HCT116 (cell line): Measurements from ENCODE around the gene COL20A1. TPM values are rescaled to one million over a fixed set of nuclear protein-coding genes. Genes with fewer than 3 reads are reported as not detected.
"Not testable (repeated sequence)": the region's sequence is repeated elsewhere in the genome, so short reads cannot be mapped to it uniquely, and the experiment has no call there.

Experiments
- ATAC-seq: fragments of 200-7000 bp; cut with Tn5 transposase; 2 replicates; pipeline ENCODE4 v1.9.1; 2020; ENCODE audit warnings: mild to moderate bottlenecking, moderate library complexity
- BruUV-seq: library from RNA; stranded (reverse); fragments of 400-500 nt; replicated peaks from 2 replicates; lab custom pipeline; 2021; lab: Mats Ljungman, UMichigan
- CTCF ChIA-PET: fragments of 300-600 bp; sonication (Branson Sonifier 250); formaldehyde crosslinking; loops from one replicate; lab custom pipeline; 2021; ENCODE audit warnings: antibody characterized with exemption; lab: Charles Lee
- POLR2A ChIA-PET: fragments of 300-600, 350-600 bp; sonication (Branson Sonifier 250); formaldehyde crosslinking; loops from one replicate; lab custom pipeline; 2021; ENCODE audit warnings: antibody characterized with exemption; lab: Charles Lee
- RAD21 ChIA-PET, 2 experiments: fragments of 300-600 bp; sonication (Branson Sonifier 250); formaldehyde crosslinking; loops; one replicate each; lab custom pipeline; 2023; ENCODE audit warnings: low total read pairs in 2 of 2; ENCODE audit not compliant: uncharacterized antibody in 2 of 2, unreplicated experiment in 2 of 2, low non-redundant PET in 1 of 2; lab: Charles Lee
- DNase-seq: peaks from one replicate; pipeline ENCODE4 v3.0.0-alpha.2; 2010; ENCODE audit warnings: low read depth, low spot score
- H2AFZ ChIP-seq: fragments of 200-600 bp; shearing (Covaris generic), sonication (generic); 2 replicates; pipeline ENCODE4 v1.6.1; 2017; ENCODE audit warnings: low read depth, mixed run types, mixed read lengths, antibody characterized with exemption, low read length; ENCODE audit not compliant: poor library complexity, severe bottlenecking
- H3K27ac ChIP-seq: 2 replicates; pipeline ENCODE4 v1.5.1; 2012; ENCODE audit warnings: low read depth, low read length
- H3K27me3 ChIP-seq: fragments of 200-600 bp; sonication (generic); 2 replicates; pipeline ENCODE4 v1.6.1; 2016; ENCODE audit warnings: mixed run types, low read length, mixed read lengths; ENCODE audit not compliant: insufficient read depth
- H3K36me3 ChIP-seq, 2 experiments: fragments of 200-500 bp in 1 of 2; fragments of 200-600 bp in 1 of 2; sonication (Bioruptor generic) in 1 of 2; sonication (generic) in 1 of 2; 2 replicates each; pipeline versions ENCODE4 v1.5.1 to v1.6.1; 2014 to 2016; ENCODE audit warnings: low read length in 2 of 2, inconsistent platforms in 1 of 2, mixed read lengths in 1 of 2, mixed run types in 1 of 2; ENCODE audit not compliant: insufficient read depth in 2 of 2, control insufficient read depth in 1 of 2
- H3K4me1 ChIP-seq, 2 experiments: fragments of 200-600 bp in 1 of 2; sonication (generic) in 1 of 2; 2 replicates each; pipeline versions ENCODE4 v1.5.1 to v1.6.1; 2012 to 2017; ENCODE audit warnings: low read length in 2 of 2, inconsistent platforms in 1 of 2, mild to moderate bottlenecking in 1 of 2, mixed read lengths in 1 of 2, mixed run types in 1 of 2, moderate library complexity in 1 of 2; ENCODE audit not compliant: insufficient read depth in 2 of 2, control insufficient read depth in 1 of 2
- H3K4me2 ChIP-seq: fragments of 200-600 bp; sonication (generic); 2 replicates; pipeline ENCODE4 v1.6.1; 2017; ENCODE audit warnings: mixed run types, low read length, mixed read lengths
- H3K4me3 ChIP-seq, 2 experiments: fragments of 200-600 bp in 1 of 2; sonication (generic) in 1 of 2; replicated peaks in 1 of 2; 2 replicates each; pipeline ENCODE4 v1.5.1; 2011 to 2016; ENCODE audit warnings: low read length in 2 of 2, control low read depth in 1 of 2, low read depth in 1 of 2, mild to moderate bottlenecking in 1 of 2, mixed read lengths in 1 of 2, mixed run types in 1 of 2
- H3K79me2 ChIP-seq: fragments of 200-600 bp; sonication (generic); 2 replicates; pipeline ENCODE4 v1.6.1; 2017; ENCODE audit warnings: mild to moderate bottlenecking, mixed run types, low read length, moderate library complexity, mixed read lengths; ENCODE audit not compliant: insufficient read depth
- H3K9ac ChIP-seq: fragments of 200-600 bp; sonication (generic); 2 replicates; pipeline ENCODE4 v1.6.1; 2016; ENCODE audit warnings: low read length, mixed read lengths
- H3K9me2 ChIP-seq: fragments of 200-600 bp; sonication (generic), shearing (Covaris generic); 2 replicates; pipeline ENCODE4 v1.6.1; 2017; ENCODE audit warnings: mixed run types, mild to moderate bottlenecking, moderate library complexity; ENCODE audit not compliant: insufficient read depth
- H3K9me3 ChIP-seq, 2 experiments: fragments of 200-500 bp in 1 of 2; fragments of 200-600 bp in 1 of 2; sonication (Bioruptor generic) in 1 of 2; sonication (generic) in 1 of 2; 2 replicates each; pipeline ENCODE4 v1.6.1; 2014 to 2017; ENCODE audit warnings: low read length in 2 of 2, mixed read lengths in 2 of 2, inconsistent platforms in 1 of 2, low read depth in 1 of 2, mild to moderate bottlenecking in 1 of 2, mixed run types in 1 of 2, moderate library complexity in 1 of 2; ENCODE audit not compliant: control insufficient read depth in 1 of 2, insufficient read depth in 1 of 2
- H4K20me1 ChIP-seq: fragments of 200-600 bp; sonication (generic), shearing (Covaris generic); 2 replicates; pipeline ENCODE4 v1.6.1; 2017; ENCODE audit warnings: mixed run types, mild to moderate bottlenecking, moderate library complexity; ENCODE audit not compliant: insufficient read depth
- ELF1 ChIP-seq: IDR thresholded peaks from 2 replicates; pipeline ENCODE4 v1.6.1; 2012; ENCODE audit warnings: low read depth, borderline replicate concordance
- EZH2 ChIP-seq: fragments of 200-600 bp; sonication (generic); IDR thresholded peaks from 2 replicates; pipeline ENCODE4 v1.6.1; 2017; ENCODE audit warnings: antibody characterized with exemption, mixed run types
- FOSL1 ChIP-seq: IDR thresholded peaks from 2 replicates; pipeline ENCODE4 v1.6.1; 2012; ENCODE audit warnings: low read depth
- JUND ChIP-seq: IDR thresholded peaks from 2 replicates; pipeline ENCODE4 v1.6.1; 2012
- RAD21 ChIP-seq: IDR thresholded peaks from 2 replicates; pipeline ENCODE4 v1.6.1; 2012; ENCODE audit warnings: low read depth, mild to moderate bottlenecking
- SIN3A ChIP-seq: IDR thresholded peaks from 2 replicates; pipeline ENCODE4 v1.6.1; 2012; ENCODE audit warnings: low read depth
- SP1 ChIP-seq: IDR thresholded peaks from 2 replicates; pipeline ENCODE4 v1.6.1; 2012; ENCODE audit warnings: low read depth
- TCF7L2 ChIP-seq: IDR thresholded peaks from 2 replicates; pipeline ENCODE4 v1.7.0; 2011; ENCODE audit warnings: borderline replicate concordance, inconsistent platforms; ENCODE audit not compliant: insufficient read depth, insufficient read length; ENCODE audit errors: extremely low read depth
- ZFX ChIP-seq: fragments of 450-650 bp; IDR thresholded peaks from 2 replicates; pipeline ENCODE4 v1.6.1; 2017
- intact Hi-C: fragments of 100-400 bp; cut with micrococcal nuclease; formaldehyde crosslinking; loops from 2 replicates; pipeline ENCODE4 v1.10.0; 2022
- total RNA-seq: library from RNA; stranded (reverse); gene quantifications from one replicate; pipeline ENCODE4 v1.2.1, GENCODE V29; 2021; ENCODE audit not compliant: unreplicated experiment
- TF ChIP-seq, protein P1 (sequence below): IDR thresholded peaks from 2 replicates; pipeline ENCODE4 v1.6.1; 2012
- TF ChIP-seq, protein P2 (sequence below): IDR thresholded peaks from 2 replicates; pipeline ENCODE4 v1.6.1; 2012

COL20A1 gene
- total RNA-seq, 1 experiment from 2014 or later = 0.34 TPM

DNA sequence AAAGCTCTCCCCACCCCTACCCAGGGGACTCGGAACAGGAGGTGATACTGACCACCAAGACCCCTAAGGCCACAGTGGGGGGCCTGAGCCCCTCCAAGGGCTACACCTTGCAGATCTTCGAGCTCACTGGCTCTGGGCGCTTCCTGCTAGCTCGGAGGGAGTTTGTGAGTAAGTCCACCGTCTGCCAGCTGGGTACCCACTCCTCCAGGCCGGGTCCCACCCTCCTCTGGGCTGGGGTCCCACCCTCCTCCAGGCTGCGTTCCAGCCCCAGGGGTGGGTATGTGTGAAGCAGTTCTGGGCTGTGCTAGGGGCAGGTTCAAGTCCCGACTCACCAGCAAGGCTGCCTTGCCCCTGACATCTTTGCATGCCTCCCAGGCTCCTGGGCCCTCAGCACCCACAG, 12.4 kb downstream of the COL20A1 start:
- H4K20me1 ChIP-seq = no peaks in the 10 kb centered on the region
- H3K4me3 ChIP-seq = no peak overlapping the region
- H3K79me2 ChIP-seq = no peaks in the 10 kb centered on the region
- BruUV-seq = no TSS peak
- H3K9me2 ChIP-seq = no peaks in the 10 kb centered on the region
- ChIA-PET CTCF (no interaction called here), RAD21 (no interaction called here), POLR2A (no interaction called here)
- no peak overlapping the region for H3K9ac ChIP-seq
- no peak overlapping the region for H2AFZ ChIP-seq
- no peaks in the 10 kb centered on the region for H3K4me1 ChIP-seq
- TF ChIP-seq ELF1 (no peak), RAD21 (no peak), JUND (no peak), TCF7L2 (no peak), EZH2 (no peak), SIN3A (no peak), SP1 (no peak), ZFX (no peak), FOSL1 (no peak)
- TF ChIP-seq, protein P1, sequence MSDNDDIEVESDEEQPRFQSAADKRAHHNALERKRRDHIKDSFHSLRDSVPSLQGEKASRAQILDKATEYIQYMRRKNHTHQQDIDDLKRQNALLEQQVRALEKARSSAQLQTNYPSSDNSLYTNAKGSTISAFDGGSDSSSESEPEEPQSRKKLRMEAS = no peak
- TF ChIP-seq, protein P2, sequence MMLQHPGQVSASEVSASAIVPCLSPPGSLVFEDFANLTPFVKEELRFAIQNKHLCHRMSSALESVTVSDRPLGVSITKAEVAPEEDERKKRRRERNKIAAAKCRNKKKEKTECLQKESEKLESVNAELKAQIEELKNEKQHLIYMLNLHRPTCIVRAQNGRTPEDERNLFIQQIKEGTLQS = no peak
- peaks cover 0 to 3% of the 10 kb centered on the region in 2 experiments; a peak in 1 of 4 replicates for H3K9me3 ChIP-seq
- no peak for ATAC-seq
- no peak overlapping the region for H3K27ac ChIP-seq
- H3K27me3 ChIP-seq = 0 out of 2 replicates have a peak, but pooled peaks cover 7% of the 10 kb centered on the region
- DNase-seq = no peak
- intact Hi-C loops = no loop called here
- no peaks in the 10 kb centered on the region for H3K36me3 ChIP-seq
- H3K4me2 ChIP-seq = no peak overlapping the region

DNA sequence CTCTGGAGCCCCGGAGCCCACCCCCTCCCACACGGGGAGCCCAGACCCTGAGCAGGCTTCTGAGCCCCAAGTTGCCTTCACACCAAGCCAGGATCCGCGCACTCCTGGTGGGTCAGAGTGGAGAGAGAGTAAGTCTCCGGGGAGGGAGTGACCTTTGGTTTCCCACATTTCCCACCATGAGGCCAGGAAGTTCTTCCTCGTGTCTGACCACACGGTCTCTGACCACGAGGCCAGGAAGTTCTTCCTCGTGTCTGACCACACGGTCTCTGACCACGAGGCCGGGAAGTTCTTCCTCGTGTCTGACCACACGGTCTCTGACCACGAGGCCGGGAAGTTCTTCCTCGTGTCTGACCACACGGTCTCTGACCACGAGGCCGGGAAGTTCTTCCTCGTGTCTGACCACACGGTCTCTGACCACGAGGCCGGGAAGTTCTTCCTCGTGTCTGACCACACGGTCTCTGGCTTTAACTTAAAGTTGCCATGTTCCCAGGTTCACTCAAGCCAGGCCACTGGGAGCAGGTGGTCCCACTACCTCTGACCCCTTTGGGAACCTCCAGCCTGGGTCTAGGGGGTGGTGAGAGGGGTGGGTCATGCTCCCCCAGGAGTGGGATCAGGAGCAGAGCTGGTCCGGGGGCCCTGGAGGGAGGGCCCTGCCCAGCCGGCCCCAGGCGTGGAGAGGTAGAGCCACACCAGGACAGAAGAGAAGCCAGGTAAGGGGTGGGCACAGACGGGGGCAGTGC, 13.1 kb downstream of the COL20A1 start:
- H3K4me2 ChIP-seq, H3K4me1 ChIP-seq, H3K9me3 ChIP-seq, RAD21 ChIA-PET, intact Hi-C loops, H4K20me1 ChIP-seq, CTCF ChIA-PET, H3K36me3 ChIP-seq, H3K4me3 ChIP-seq, H3K9me2 ChIP-seq, ATAC-seq, BruUV-seq, H2AFZ ChIP-seq, H3K9ac ChIP-seq, H3K79me2 ChIP-seq, H3K27ac ChIP-seq, POLR2A ChIA-PET, H3K27me3 ChIP-seq, DNase-seq: not testable (repeated sequence)
